GM19193 (cell line): ENCODE data around the gene MAST2.

Experiments
- POLR2A ChIP-seq: IDR thresholded peaks from 4 replicates; pipeline ENCODE4 v1.6.1; 2011; ENCODE audit not compliant: insufficient read depth, insufficient read length; ENCODE audit errors: extremely low read depth

Gene MAST2

DNA sequence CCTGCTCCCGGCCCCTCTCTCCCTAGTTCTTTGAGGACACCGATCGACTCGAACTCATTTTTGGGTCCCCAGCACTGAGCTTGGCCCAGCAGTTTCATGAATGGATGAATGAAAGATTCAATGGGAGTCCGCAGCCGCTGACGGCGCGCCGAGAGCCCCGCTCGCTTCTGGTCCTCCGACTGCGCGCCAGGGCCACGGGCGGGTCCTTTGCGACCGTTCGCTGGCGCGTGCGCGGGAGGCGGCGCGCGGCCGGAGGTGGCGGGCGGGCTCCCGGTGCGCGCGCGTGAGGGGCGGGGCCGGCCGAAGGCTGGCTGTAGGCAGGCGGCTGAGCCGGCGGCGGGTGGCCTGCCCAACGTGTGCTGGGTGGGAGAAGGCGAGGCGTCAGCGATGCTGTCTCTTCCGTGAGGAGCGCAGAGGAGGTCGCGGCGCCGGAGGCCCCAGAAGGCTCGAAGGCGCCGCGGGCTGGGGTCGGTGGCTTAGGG is at the start of gene MAST2:
MAST2 (plus strand) TSS at position 314 of the 482 bp plus-strand sequence. CDS start 284 bp downstream, outside the sequence.
- peak; percentile 64 for TF ChIP-seq POLR2A

DNA sequence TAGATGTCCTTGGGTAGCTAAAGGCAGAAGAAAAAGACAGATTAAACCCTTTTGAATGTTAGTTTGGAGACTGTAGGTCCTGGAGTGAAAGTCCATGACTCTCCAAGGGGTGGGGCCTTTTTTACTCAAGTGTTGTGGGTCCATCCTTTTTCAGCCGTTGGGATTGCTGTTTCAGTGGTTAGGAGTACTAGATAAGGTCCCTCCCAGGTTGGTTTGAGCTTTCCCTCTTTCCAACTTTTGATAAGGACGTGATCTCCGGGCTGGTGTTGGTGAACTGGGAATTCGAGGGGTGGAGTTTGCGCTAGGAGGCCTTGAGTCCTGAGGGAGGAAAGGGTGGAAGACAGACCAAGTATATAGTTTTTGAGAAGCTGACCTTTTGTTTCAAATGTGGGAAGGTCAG is 47.7 kb upstream of the MAST2 start:
- no peak for TF ChIP-seq POLR2A

DNA sequence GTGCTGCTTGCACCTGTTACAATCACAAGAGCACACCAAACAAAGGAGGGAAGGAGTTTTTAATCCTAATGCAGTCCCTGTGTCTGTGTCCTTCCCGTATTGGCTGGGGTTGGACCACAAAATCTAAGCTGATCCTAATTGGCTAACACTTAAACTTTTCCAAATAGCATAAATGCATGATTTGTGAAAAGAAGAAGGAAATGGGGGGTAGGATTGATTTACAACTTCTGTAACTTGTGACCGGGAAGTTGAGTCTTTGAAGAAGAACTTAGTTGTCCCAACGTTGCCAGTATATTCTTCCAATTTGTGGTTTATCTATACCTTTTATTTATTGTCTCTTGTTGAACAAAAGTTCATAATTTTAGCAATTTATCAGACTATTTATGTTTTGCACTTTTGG is 41.1 kb upstream of the MAST2 start:
- TF ChIP-seq POLR2A: no peak

DNA sequence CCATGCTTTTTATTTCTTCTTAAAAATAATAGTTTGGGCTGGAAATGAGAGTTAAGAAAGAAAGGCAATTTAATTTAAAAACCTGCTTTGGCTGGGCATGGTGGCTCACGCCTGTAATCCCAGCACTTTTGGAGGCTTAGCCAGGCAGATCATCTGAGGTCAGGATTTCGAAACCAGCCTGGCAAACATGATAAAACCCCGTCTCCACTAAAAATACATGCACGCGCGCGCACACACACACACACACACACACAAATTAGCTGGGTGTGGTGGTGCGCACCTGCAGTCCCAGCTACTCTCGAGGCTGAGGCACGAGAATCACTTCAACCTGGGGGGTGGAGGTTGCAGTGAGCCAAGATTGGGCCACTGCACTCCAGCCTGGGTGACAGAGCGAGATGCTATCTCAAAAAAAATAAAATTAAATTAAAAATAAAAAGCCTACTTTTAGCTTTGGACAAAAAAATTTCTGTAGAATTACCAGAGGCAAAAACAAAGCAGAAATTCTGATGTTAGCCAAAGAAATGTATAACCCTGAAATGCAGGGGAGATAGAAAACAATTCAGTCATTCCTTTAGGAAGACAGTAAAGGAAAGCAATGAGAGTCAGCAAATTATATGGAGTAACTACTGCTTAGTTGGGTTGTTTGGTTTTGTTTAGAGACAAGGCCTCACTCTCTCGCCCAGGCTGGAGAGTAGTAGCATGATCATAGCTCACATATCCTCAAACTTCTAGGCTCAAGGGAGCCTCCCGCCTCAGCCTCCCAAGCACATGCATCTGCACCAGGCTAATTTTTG is 37.2 kb upstream of the MAST2 start:
- TF ChIP-seq POLR2A: no peak

DNA sequence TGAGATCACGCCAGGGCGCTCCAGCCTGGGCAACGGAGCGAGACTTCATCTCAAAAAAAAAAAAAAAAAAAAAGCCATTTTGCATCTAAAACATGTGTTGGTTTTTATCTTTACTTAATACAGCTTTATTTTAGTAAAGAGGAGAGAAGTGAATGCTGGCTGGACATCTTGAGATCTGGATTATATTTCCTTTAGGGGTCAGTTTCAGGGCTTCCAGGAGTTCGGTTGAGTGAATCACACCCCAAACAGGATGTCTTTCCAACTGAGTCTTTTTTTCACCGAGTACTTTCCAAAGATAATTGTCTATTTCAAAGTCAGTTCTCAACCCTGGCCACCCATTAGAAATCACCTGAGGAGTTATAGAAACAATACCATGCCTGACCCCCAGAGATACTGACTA is 36.4 kb upstream of the MAST2 start:
- TF ChIP-seq POLR2A: no peak

DNA sequence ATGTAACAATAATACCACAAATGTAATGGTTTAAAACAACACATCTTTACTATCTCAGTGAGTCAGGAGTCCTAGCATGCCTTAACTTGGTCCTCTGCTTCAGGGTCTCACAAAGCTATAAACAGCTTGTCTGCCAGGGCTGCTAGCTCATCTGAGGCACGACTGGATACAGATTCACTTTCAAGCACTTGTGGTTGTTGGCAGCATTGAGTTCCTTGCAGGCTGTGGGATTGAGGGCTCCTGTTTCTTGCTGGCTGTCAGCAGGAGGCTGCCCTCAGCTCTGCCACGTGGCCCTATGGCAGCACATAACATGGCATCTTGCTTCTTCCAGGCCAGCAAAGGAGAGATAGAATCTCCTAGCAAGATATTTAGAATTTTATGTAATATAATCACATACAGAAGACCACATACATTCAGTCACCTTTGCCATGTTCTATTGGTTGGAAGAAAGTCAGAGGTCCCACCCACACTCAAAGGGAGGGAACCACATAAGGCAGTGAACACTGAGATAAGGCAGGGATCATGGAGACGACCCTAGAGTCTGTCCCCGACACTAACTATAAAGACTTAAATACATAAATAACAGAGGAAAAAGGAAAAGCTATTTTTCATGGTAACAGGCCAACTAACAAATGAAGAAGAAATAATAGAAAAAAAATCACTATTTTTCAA is 34.0 kb upstream of the MAST2 start:
- no peak for TF ChIP-seq POLR2A

DNA sequence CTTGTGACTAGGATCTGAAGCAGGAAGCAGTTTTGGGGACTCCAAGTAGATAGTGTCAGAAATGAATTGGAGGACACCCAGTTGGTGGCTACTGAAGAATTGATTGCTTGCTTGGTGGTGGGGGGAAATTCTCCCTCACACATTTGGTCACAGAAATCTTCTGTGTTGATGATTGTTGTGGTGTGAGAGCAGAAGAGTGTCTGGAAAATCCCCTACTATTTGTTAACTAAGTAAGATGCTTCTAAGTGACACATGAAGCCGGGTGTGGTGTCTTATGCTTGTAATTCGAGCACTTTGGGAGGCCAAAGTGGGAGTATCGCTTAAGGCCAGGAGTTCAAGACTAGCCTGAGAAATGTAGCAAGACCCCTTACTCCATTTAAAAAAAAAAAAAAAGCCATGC is 30.4 kb upstream of the MAST2 start:
- no peak for TF ChIP-seq POLR2A

DNA sequence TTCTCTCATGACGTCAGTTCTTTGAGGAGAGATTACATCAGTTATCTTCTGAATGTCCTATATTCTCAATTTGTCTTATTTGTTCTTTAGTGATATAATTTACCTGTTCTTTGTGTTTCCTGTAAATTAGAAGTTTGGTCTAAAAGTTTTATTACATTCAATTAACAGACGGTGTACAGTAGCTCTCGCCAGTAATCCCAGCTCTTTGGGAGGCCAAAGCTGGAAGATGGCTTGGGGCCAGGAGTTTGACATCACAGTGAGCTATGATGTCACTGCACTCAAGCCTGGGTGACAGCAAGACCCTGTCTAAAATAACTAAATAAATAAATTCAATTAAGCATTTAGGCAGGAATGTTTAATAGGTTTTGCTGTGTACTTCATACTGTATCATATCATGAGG is 27.6 kb upstream of the MAST2 start:
- no peak for TF ChIP-seq POLR2A

DNA sequence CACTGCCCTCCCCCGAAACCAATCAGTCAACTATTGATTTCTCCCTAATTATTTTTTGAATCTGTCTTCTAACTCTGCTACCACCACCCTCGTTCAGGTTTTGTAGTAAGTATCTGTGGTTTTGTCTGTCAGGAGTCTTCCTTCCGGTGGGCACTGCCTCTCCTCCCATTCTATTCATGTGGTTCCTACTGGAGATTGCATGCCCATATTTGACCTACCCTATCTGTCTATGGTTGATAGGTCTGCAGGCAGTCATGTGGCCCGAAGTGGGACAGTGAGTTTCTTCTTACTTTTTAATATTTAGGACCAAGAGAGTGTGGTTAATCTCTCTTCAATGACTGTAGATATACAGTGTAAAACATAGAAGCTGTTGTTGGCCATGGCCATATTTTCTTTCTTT is 17.8 kb upstream of the MAST2 start:
- TF ChIP-seq POLR2A: no peak

DNA sequence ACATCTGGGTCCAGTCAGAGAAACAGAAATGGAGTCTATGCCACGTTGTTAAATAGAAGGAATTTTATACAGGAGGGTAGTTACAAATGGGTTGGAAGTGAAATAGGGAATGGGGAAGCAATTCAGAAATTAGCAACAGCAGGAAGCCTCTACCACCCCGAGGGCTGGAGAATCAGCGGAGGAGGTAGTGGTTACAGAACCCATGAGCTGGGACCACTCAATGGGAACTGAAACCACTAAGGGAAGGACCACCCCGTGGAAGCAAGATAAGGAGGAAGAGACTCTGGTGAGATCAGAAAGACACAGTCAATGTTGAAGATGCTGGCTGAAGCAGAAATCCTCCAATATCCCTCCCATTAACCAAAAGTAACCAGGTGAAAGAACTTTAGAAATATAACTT is 15.5 kb upstream of the MAST2 start:
- TF ChIP-seq POLR2A: no peak

DNA sequence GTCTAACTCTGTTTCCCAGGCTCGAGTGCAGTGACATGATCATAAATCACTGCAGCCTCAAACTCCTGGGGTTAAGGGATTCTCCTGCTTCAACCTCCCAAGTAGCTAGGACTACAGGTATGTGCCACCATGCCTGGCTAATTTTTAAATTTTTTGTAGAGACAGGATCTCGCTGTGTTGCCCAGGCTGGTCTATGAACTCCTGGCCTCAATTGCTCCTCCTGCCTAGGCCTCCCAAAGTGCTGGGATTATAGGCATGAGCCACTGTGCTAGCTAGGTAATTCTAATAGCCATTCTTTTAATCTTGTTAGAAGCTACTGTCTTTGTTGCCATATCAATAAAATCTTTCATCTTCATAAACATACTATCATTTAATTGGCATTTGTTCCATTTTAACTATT is 13.8 kb upstream of the MAST2 start:
- no peak for TF ChIP-seq POLR2A

DNA sequence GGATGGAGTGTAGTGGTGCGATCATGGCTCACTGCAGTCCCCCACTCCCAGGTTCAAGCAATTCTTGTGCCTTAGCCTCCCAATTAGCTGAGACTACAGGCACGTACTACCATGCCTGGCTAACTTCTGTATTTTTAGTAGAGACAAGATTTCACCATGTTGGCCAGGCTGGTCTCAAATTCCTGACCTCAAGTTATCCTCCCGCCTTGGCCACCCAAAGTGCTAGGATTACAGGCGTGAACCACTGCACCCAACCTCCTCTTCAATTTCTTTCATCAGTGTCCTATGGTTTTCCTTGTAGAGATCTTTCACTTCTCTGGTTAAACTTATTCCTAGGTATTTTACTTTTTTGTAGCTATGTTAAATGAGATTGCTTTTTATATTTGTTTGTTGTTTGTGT is 10.7 kb upstream of the MAST2 start:
- TF ChIP-seq POLR2A: no peak

DNA sequence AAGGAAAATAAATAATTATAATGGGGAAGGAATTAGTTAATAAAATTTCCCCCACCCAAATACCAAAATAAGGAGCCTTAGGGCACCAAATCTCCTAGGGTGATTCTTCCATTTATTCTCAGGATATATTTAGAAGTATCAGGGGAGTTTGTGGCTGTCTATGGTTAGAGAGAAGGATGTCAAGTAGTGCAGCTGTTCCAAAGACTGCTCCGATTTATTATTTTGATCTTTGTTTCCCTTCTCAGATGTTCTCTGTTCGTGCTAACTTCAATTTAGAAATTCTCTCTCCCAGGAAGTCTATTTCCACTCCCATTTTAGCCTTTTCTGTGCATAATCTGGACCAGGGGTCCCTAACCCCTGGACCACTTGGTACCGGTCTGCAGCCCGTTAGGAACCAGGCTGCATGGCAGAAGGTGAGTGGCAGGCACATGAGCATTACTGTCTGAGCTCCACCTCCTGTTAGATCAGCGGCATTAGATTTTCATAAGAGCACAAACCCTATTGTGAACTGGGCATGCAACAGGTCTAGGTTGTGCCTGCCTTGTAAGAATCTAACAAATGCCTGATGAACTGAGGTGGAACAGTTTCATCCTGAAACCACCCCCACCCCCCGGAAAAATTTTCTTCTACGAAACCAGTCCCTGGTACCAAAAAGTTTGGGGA is 9.3 kb upstream of the MAST2 start:
- no peak for TF ChIP-seq POLR2A

DNA sequence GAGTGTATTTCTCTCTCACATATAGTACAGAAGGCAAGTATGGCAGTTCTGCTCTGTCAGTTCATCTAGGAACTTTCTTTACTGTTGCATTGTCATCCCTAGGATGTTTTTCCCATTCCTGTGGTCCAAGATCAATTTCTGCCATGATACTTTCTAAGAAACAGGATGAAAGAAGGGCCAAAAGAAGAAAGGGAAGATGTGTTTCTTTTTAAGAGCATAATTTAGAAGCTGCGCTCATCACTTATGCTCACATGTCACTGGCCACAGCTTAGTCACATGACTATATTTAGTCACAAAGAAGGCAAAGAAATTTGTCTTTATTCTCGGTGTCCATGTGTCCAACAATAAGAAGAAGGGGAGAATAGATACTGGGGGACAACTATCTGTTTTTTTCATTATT is 7.0 kb upstream of the MAST2 start:
- no peak for TF ChIP-seq POLR2A

DNA sequence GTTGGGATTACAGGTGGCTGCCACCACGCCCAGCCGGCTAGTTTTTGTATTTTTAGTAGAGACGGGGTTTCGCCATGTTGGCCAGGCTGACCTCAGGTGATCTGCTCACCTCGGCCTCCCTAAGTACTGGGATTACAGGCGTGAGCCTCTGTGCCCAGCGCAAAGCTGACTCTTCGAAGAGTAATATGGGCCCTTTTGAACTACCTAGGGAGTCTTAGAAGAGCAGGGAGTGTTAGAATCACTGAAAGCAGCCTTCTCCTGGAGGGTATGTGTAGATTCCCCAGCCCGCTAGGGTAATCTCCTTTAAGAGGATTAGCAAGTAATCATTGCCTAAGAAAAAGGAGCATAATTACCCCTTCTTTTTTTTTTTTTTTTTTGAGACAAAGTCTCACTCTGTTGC is 6.5 kb upstream of the MAST2 start:
- TF ChIP-seq POLR2A: no peak

DNA sequence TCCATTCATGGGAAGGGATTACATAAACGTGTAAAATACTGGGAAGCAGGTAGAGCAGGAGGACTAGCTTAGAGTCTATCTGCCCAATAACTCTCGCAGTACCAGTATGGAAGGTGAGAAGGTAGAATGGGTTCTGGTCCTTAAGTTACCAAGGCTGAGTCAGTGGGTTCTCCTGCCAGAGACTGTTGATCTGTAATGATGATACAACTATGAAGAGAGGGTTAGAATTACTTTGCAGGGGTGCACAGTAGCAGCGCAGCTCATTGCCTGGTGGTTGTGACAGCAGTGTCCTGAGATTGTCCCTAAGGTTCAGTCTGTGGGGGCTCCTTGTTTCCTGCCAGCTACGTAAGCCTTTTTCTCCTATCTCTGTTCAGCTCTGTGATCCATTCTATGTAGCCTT is 2.5 kb upstream of the MAST2 start:
- no peak for TF ChIP-seq POLR2A
